Measurements from ENCODE around the gene TMEM121B. TPM values are rescaled to one million over a fixed set of nuclear protein-coding genes. Genes with fewer than 3 reads are reported as not detected.

TMEM121B gene
- total RNA-seq, 1 donor from 2014 or later = 2.6 TPM

DNA sequence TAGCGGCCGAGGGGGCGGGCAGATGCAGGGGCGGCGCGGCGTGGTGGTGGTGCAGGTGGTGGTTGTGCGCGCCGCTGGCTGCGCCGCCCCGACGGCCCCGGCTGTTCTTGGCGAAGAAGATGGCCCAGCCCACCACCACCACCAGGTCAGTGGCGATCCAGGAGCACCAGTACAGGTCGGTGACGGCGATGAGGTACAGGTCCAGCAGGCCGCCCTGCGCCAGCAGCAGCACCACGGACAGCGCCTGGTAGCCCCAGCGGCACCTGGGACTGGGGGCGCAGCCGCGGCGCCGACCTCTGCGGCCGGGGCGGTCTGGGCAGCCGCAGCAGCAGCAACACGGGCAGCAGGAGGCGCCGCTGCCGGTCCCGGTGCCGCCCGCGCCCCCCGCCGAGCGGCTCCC, 879 bp downstream of the TMEM121B start:
- Histone ChIP-seq H3K9ac (ENCODE audit: low read depth in 1 of 3, low read length in 3 of 3) (no peak overlapping the region), H3K9me3 (ENCODE audit: control insufficient read depth in 3 of 3, low read length in 3 of 3) (no peaks in the 10 kb centered on the region), H3K27ac (ENCODE audit: low read depth, low read length) (no peak overlapping the region), H3K27me3 (ENCODE audit: control insufficient read depth in 3 of 3, insufficient read depth in 3 of 3, low read length in 3 of 3) (peaks cover 0 to 9% (median 7%) of the 10 kb centered on the region in 3 donors), H3K4me1 (ENCODE audit: control insufficient read depth in 3 of 3, insufficient read depth in 3 of 3, low read length in 3 of 3) (peaks cover 10 to 27% (median 24%) of the 10 kb centered on the region in 3 donors), H3K4me3 (ENCODE audit: low read length in 3 of 3) (peak overlapping the region in 1 of 3 donors; percentile 45), H3K36me3 (ENCODE audit: control insufficient read depth in 3 of 3, insufficient read depth in 3 of 3, low read length in 3 of 3) (no peaks in the 10 kb centered on the region)

DNA sequence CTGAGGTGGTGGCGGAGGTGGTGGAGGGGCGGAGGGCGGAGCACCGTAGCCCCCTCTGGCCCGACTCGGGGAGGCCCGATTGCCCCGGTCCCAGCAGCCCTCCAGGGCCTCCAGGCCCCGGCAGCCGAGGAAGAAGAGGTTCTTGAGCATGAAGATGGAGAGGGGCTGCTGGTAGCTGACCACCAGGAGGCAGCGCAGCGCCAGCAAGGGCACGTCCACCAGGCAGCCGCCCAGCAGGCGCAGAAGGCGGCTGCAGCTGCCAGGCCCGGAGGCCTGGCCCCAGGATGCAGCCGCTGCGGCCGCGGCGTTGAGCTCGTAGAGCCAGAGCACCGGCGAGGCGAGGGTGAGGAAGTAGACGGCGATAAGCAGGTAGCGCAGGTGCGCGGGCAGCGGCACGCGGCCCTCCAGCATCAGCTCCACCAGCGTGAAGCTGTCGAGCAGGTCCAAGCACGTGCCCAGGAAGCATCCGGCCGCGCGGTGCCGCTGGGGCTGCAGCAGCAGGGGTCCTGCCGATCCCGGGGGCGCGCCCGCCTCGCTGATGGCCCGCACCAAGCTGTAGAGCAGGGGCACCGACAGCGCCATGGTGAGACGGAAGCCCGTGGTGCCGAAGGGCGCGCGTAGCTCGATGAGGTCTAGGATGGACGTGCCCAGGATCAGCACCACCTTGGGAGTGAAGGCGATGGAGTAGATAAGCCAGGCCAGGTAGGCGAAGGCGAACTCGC, 1.5 kb downstream of the TMEM121B start:
- no peak overlapping the region for H3K9ac ChIP-seq (ENCODE audit: low read depth in 1 of 3, low read length in 3 of 3)
- no peaks in the 10 kb centered on the region for H3K36me3 ChIP-seq (ENCODE audit: control insufficient read depth in 3 of 3, insufficient read depth in 3 of 3, low read length in 3 of 3)
- H3K4me1 ChIP-seq (ENCODE audit: control insufficient read depth in 3 of 3, insufficient read depth in 3 of 3, low read length in 3 of 3) = peaks cover 10 to 27% (median 24%) of the 10 kb centered on the region in 3 donors
- H3K4me3 ChIP-seq (ENCODE audit: low read length in 3 of 3) = peak overlapping the region in 2 of 3 donors; percentile 49 to 57
- no peak overlapping the region for H3K27ac ChIP-seq (ENCODE audit: low read depth, low read length)
- H3K27me3 ChIP-seq (ENCODE audit: control insufficient read depth in 3 of 3, insufficient read depth in 3 of 3, low read length in 3 of 3) = peaks cover 0 to 9% (median 7%) of the 10 kb centered on the region in 3 donors
- no peaks in the 10 kb centered on the region for H3K9me3 ChIP-seq (ENCODE audit: control insufficient read depth in 3 of 3, low read length in 3 of 3)

- Histone ChIP-seq H3K9ac (ENCODE audit: low read depth in 1 of 3, low read length in 3 of 3) (no peak overlapping the region), H3K4me3 (ENCODE audit: low read length in 3 of 3) (no peak overlapping the region), H3K27ac (ENCODE audit: low read depth, low read length) (no peak overlapping the region), H3K4me1 (ENCODE audit: control insufficient read depth in 3 of 3, insufficient read depth in 3 of 3, low read length in 3 of 3) (peaks cover 10 to 27% (median 24%) of the 10 kb centered on the region in 3 donors), H3K27me3 (ENCODE audit: control insufficient read depth in 3 of 3, insufficient read depth in 3 of 3, low read length in 3 of 3) (peaks cover 0 to 9% (median 7%) of the 10 kb centered on the region in 3 donors), H3K9me3 (ENCODE audit: control insufficient read depth in 3 of 3, low read length in 3 of 3) (no peaks in the 10 kb centered on the region), H3K36me3 (ENCODE audit: control insufficient read depth in 3 of 3, insufficient read depth in 3 of 3, low read length in 3 of 3) (no peaks in the 10 kb centered on the region)
Observed at GRCh38 chr22:17118342-17118741, 2.8 kb downstream of the TMEM121B start.

GRCh38 chr22:17117890-17118289, 3.3 kb downstream of the TMEM121B start:
- no peaks in the 10 kb centered on the region for H3K9me3 ChIP-seq (ENCODE audit: control insufficient read depth in 3 of 3, low read length in 3 of 3)
- no peak overlapping the region for H3K9ac ChIP-seq (ENCODE audit: low read depth in 1 of 3, low read length in 3 of 3)
- H3K4me1 ChIP-seq (ENCODE audit: control insufficient read depth in 3 of 3, insufficient read depth in 3 of 3, low read length in 3 of 3) = peaks cover 10 to 27% (median 24%) of the 10 kb centered on the region in 3 donors
- peaks cover 0 to 9% (median 7%) of the 10 kb centered on the region in 3 donors for H3K27me3 ChIP-seq (ENCODE audit: control insufficient read depth in 3 of 3, insufficient read depth in 3 of 3, low read length in 3 of 3)
- H3K27ac ChIP-seq (ENCODE audit: low read depth, low read length) = no peak overlapping the region
- H3K36me3 ChIP-seq (ENCODE audit: control insufficient read depth in 3 of 3, insufficient read depth in 3 of 3, low read length in 3 of 3) = no peaks in the 10 kb centered on the region
- no peak overlapping the region for H3K4me3 ChIP-seq (ENCODE audit: low read length in 3 of 3)

GRCh38 chr22:17117400-17117799, 3.8 kb downstream of the TMEM121B start:
- peaks cover 10 to 27% (median 24%) of the 10 kb centered on the region in 3 donors for H3K4me1 ChIP-seq (ENCODE audit: control insufficient read depth in 3 of 3, insufficient read depth in 3 of 3, low read length in 3 of 3)

GRCh38 chr22:17116572-17117330, 4.4 kb downstream of the TMEM121B start:
- Histone ChIP-seq H3K36me3 (ENCODE audit: control insufficient read depth in 3 of 3, insufficient read depth in 3 of 3, low read length in 3 of 3) (no peaks in the 10 kb centered on the region), H3K27me3 (ENCODE audit: control insufficient read depth in 3 of 3, insufficient read depth in 3 of 3, low read length in 3 of 3) (peaks cover 0 to 4% (median 2%) of the 10 kb centered on the region in 3 donors), H3K4me1 (ENCODE audit: control insufficient read depth in 3 of 3, insufficient read depth in 3 of 3, low read length in 3 of 3) (peaks cover 10 to 23% (median 23%) of the 10 kb centered on the region in 3 donors), H3K9ac (ENCODE audit: low read depth in 1 of 3, low read length in 3 of 3) (no peak overlapping the region), H3K4me3 (ENCODE audit: low read length in 3 of 3) (no peak overlapping the region), H3K27ac (ENCODE audit: low read depth, low read length) (no peak overlapping the region), H3K9me3 (ENCODE audit: control insufficient read depth in 3 of 3, low read length in 3 of 3) (no peaks in the 10 kb centered on the region)

More at GRCh38 chr22:17117400-17117799, 3.8 kb downstream of the TMEM121B start:
- no peak overlapping the region for H3K4me3 ChIP-seq (ENCODE audit: low read length in 3 of 3)
- H3K9ac ChIP-seq (ENCODE audit: low read depth in 1 of 3, low read length in 3 of 3) = no peak overlapping the region
- no peak overlapping the region for H3K27ac ChIP-seq (ENCODE audit: low read depth, low read length)
- peaks cover 0 to 9% (median 7%) of the 10 kb centered on the region in 3 donors for H3K27me3 ChIP-seq (ENCODE audit: control insufficient read depth in 3 of 3, insufficient read depth in 3 of 3, low read length in 3 of 3)
- H3K9me3 ChIP-seq (ENCODE audit: control insufficient read depth in 3 of 3, low read length in 3 of 3) = no peaks in the 10 kb centered on the region
- no peaks in the 10 kb centered on the region for H3K36me3 ChIP-seq (ENCODE audit: control insufficient read depth in 3 of 3, insufficient read depth in 3 of 3, low read length in 3 of 3)

GRCh38 chr22:17115945-17116565, 5.1 kb downstream of the TMEM121B start:
- no peaks in the 10 kb centered on the region for H3K9me3 ChIP-seq (ENCODE audit: control insufficient read depth in 3 of 3, low read length in 3 of 3)
- peaks cover 5 to 19% (median 18%) of the 10 kb centered on the region in 3 donors for H3K4me1 ChIP-seq (ENCODE audit: control insufficient read depth in 3 of 3, insufficient read depth in 3 of 3, low read length in 3 of 3)
- H3K36me3 ChIP-seq (ENCODE audit: control insufficient read depth in 3 of 3, insufficient read depth in 3 of 3, low read length in 3 of 3) = no peaks in the 10 kb centered on the region
- H3K27me3 ChIP-seq (ENCODE audit: control insufficient read depth in 3 of 3, insufficient read depth in 3 of 3, low read length in 3 of 3) = no peaks in the 10 kb centered on the region
- no peak overlapping the region for H3K4me3 ChIP-seq (ENCODE audit: low read length in 3 of 3)
- no peak overlapping the region for H3K9ac ChIP-seq (ENCODE audit: low read depth in 1 of 3, low read length in 3 of 3)
- H3K27ac ChIP-seq (ENCODE audit: low read depth, low read length) = no peak overlapping the region

- Histone ChIP-seq H3K27me3 (ENCODE audit: control insufficient read depth in 3 of 3, insufficient read depth in 3 of 3, low read length in 3 of 3) (no peaks in the 10 kb centered on the region), H3K9me3 (ENCODE audit: control insufficient read depth in 3 of 3, low read length in 3 of 3) (no peaks in the 10 kb centered on the region), H3K4me1 (ENCODE audit: control insufficient read depth in 3 of 3, insufficient read depth in 3 of 3, low read length in 3 of 3) (peaks cover 5 to 19% (median 18%) of the 10 kb centered on the region in 3 donors), H3K4me3 (ENCODE audit: low read length in 3 of 3) (no peak overlapping the region), H3K27ac (ENCODE audit: low read depth, low read length) (no peak overlapping the region), H3K9ac (ENCODE audit: low read depth in 1 of 3, low read length in 3 of 3) (no peak overlapping the region), H3K36me3 (ENCODE audit: control insufficient read depth in 3 of 3, insufficient read depth in 3 of 3, low read length in 3 of 3) (no peaks in the 10 kb centered on the region)
Observed at GRCh38 chr22:17115236-17115635, 5.9 kb downstream of the TMEM121B start.

- H3K9ac ChIP-seq (ENCODE audit: low read depth in 1 of 3, low read length in 3 of 3) = no peak overlapping the region
- no peaks in the 10 kb centered on the region for H3K9me3 ChIP-seq (ENCODE audit: control insufficient read depth in 3 of 3, low read length in 3 of 3)
- H3K4me3 ChIP-seq (ENCODE audit: low read length in 3 of 3) = no peak overlapping the region
- H3K4me1 ChIP-seq (ENCODE audit: control insufficient read depth in 3 of 3, insufficient read depth in 3 of 3, low read length in 3 of 3) = peaks cover 4 to 18% (median 18%) of the 10 kb centered on the region in 3 donors
- peaks cover 0 to 2% (median 0%) of the 10 kb centered on the region in 3 donors for H3K36me3 ChIP-seq (ENCODE audit: control insufficient read depth in 3 of 3, insufficient read depth in 3 of 3, low read length in 3 of 3)
- no peak overlapping the region for H3K27ac ChIP-seq (ENCODE audit: low read depth, low read length)
- no peaks in the 10 kb centered on the region for H3K27me3 ChIP-seq (ENCODE audit: control insufficient read depth in 3 of 3, insufficient read depth in 3 of 3, low read length in 3 of 3)
Observed at GRCh38 chr22:17114898-17115235, 6.3 kb downstream of the TMEM121B start.
